CD1c-positive myeloid dendritic cell (primary cell): ENCODE data around the gene ZNF219.
"Not testable (repeated sequence)": the region's sequence is repeated elsewhere in the genome, so short reads cannot be mapped to it uniquely, and the experiment has no call there.

ENCODE experiments used
- DNase-seq: peaks from one replicate; pipeline ENCODE4 v3.0.0-alpha.2; 2016; ENCODE audit errors: extremely low spot score

The ZNF219 gene

GRCh38 chr14:21043974-21044618 is 54.4 kb downstream of the ZNF219 start:
- DNase-seq = no peak

GRCh38 chr14:21043387-21043973 is 55.0 kb downstream of the ZNF219 start:
- no peak for DNase-seq

- DNase-seq = no peak
Measured at GRCh38 chr14:21042918-21043317, 55.5 kb downstream of the ZNF219 start.

- peak; percentile 58 for DNase-seq
Measured at GRCh38 chr14:21041676-21042433, 56.6 kb downstream of the ZNF219 start, which contains the start of gene RNASE7. RNASE7 (plus strand) TSS chr14:21042362; CDS start chr14:21042993, 631 bp downstream.

- not testable (repeated sequence) for DNase-seq
Measured at GRCh38 chr14:21040941-21041340, 57.5 kb downstream of the ZNF219 start.

GRCh38 chr14:21040370-21040925 is 58.0 kb downstream of the ZNF219 start:
- DNase-seq = no peak
